Activated CD8-positive, alpha-beta T cell treated with anti-CD3 and anti-CD28 coated beads, Interleukin-2, amount 10 ng/mL, durations not matched to agents 7 days and 5 days (primary cell): ENCODE results near the gene SRP9. TPM values are rescaled to one million over a fixed set of nuclear protein-coding genes. Genes with fewer than 3 reads are reported as not detected.
A peak's percentile ranks its signal among the peaks of the same experiment; 100 is the strongest.

Source experiments
- ATAC-seq: fragments of 150-1000 bp; cut with Tn5 transposase; one replicate; pipeline ENCODE4 v1.10.0; 2021; ENCODE audit warnings: moderate library complexity
- CTCF ChIA-PET: fragments of 350-600 bp; sonication (Branson Sonifier 250); formaldehyde crosslinking; loops from one replicate; lab custom pipeline; 2021; ENCODE audit warnings: antibody characterized with exemption; lab: Charles Lee
- POLR2A ChIA-PET: fragments of 350-600 bp; sonication (Branson Sonifier 250); formaldehyde crosslinking; loops from one replicate; lab custom pipeline; 2021; ENCODE audit warnings: antibody characterized with exemption; lab: Charles Lee
- DNase-seq: peaks from one replicate; pipeline ENCODE4 v3.0.0-alpha.2; 2020
- H3K27ac Mint-ChIP-seq: one replicate; pipeline ENCODE4 v1.8.0; 2021; ENCODE audit warnings: mild to moderate bottlenecking, mixed read lengths
- H3K27me3 Mint-ChIP-seq: one replicate; pipeline ENCODE4 v1.8.0; 2021; ENCODE audit warnings: low read depth, mixed read lengths
- H3K36me3 Mint-ChIP-seq: one replicate; pipeline ENCODE4 v1.8.0; 2021; ENCODE audit warnings: low read depth, mixed read lengths
- H3K4me1 Mint-ChIP-seq: one replicate; pipeline ENCODE4 v1.8.0; 2021; ENCODE audit warnings: low read depth, mixed read lengths
- H3K4me3 Mint-ChIP-seq: one replicate; pipeline ENCODE4 v1.8.0; 2021; ENCODE audit warnings: mild to moderate bottlenecking, mixed read lengths
- H3K9me3 Mint-ChIP-seq: one replicate; pipeline ENCODE4 v1.8.0; 2022; ENCODE audit warnings: mixed read lengths; ENCODE audit not compliant: insufficient read depth
- total RNA-seq, 2 experiments: library from RNA; stranded (reverse); gene quantifications; one replicate each; pipeline ENCODE4 v1.2.3, GENCODE V29; 2021

The SRP9 gene
- 100 to 1,000 TPM; 240 to 247 TPM for total RNA-seq

GRCh38 chr1:225777583-225778336 lies at the start of gene SRP9:
Gene SRP9 (plus strand): TSS chr1:225777826. CDS start chr1:225777941, 115 bp downstream.
- H3K27ac Mint-ChIP-seq = no peak within 1 kb of the TSS
- CTCF ChIA-PET = interaction anchor here (0.6 to 4.9 kb wide), 38 partner anchors 9 to 377 kb away, joined by 3 to 43 read pairs (median 4); partner anchors contain the start of genes EPHX1, LBR, PYCR2 and TMEM63A

GRCh38 chr1:225731491-225731890 lies 46.1 kb upstream of the SRP9 start:
- no peak for ATAC-seq
- H3K27ac Mint-ChIP-seq = no peak overlapping the region
- H3K9me3 Mint-ChIP-seq = no peaks in the 10 kb centered on the region
- H3K4me1 Mint-ChIP-seq = no peaks in the 10 kb centered on the region
- H3K4me3 Mint-ChIP-seq = no peak overlapping the region
- ChIA-PET POLR2A (no interaction called here), CTCF (no interaction called here)
- H3K27me3 Mint-ChIP-seq = no peaks in the 10 kb centered on the region
- DNase-seq = no peak
- H3K36me3 Mint-ChIP-seq = no peaks in the 10 kb centered on the region

More at GRCh38 chr1:225777583-225778336, at the start of gene SRP9:
- no peaks in the 10 kb centered on the region for H3K27me3 Mint-ChIP-seq
- peaks cover 27% of the 10 kb centered on the region for H3K4me1 Mint-ChIP-seq
- DNase-seq (peak; percentile 99), ATAC-seq (peak; percentile 99)
- no peaks in the 10 kb centered on the region for H3K9me3 Mint-ChIP-seq
- POLR2A ChIA-PET = interaction anchor here (0.6 to 4.0 kb wide), 45 partner anchors 8 to 628 kb away, joined by 3 to 50 read pairs (median 4); partner anchors contain the start of genes EPHX1, H3-3A, LBR and LIN9
- peaks cover 25% of the 10 kb centered on the region for H3K36me3 Mint-ChIP-seq
- no peak within 1 kb of the TSS for H3K4me3 Mint-ChIP-seq

GRCh38 chr1:225733254-225733653 lies 44.4 kb upstream of the SRP9 start:
- no peaks in the 10 kb centered on the region for H3K4me1 Mint-ChIP-seq
- no peaks in the 10 kb centered on the region for H3K9me3 Mint-ChIP-seq
- CTCF ChIA-PET = no interaction called here

GRCh38 chr1:225735252-225736149 lies 42.1 kb upstream of the SRP9 start:
- POLR2A ChIA-PET = interaction anchor here (0.7 to 0.8 kb wide), 2 partner anchors 12 to 42 kb away, joined by 3 read pairs; partner anchors contain the start of gene SRP9

More at GRCh38 chr1:225733254-225733653, 44.4 kb upstream of the SRP9 start:
- H3K27me3 Mint-ChIP-seq = no peaks in the 10 kb centered on the region
- H3K27ac Mint-ChIP-seq = no peak overlapping the region
- DNase-seq (no peak), ATAC-seq (no peak)
- H3K4me3 Mint-ChIP-seq = no peak overlapping the region
- POLR2A ChIA-PET = no interaction called here
- no peaks in the 10 kb centered on the region for H3K36me3 Mint-ChIP-seq

GRCh38 chr1:225736437-225737098 lies 41.1 kb upstream of the SRP9 start:
- H3K4me3 Mint-ChIP-seq = no peak overlapping the region
- H3K9me3 Mint-ChIP-seq = no peaks in the 10 kb centered on the region
- ChIA-PET POLR2A (interaction anchor here (0.7 to 0.8 kb wide), 2 partner anchors 11 to 41 kb away, joined by 3 read pairs; partner anchors contain the start of gene SRP9), CTCF (interaction anchor here (1.2 kb wide), 1 partner anchor 41 kb away, joined by 5 read pairs; the partner anchor contains the start of gene SRP9)
- no peaks in the 10 kb centered on the region for H3K27me3 Mint-ChIP-seq
- no peak overlapping the region for H3K27ac Mint-ChIP-seq
- no peaks in the 10 kb centered on the region for H3K4me1 Mint-ChIP-seq
- DNase-seq = no peak
- no peaks in the 10 kb centered on the region for H3K36me3 Mint-ChIP-seq
- ATAC-seq = no peak

More at GRCh38 chr1:225735252-225736149, 42.1 kb upstream of the SRP9 start:
- Mint-ChIP-seq H3K27ac (no peak overlapping the region), H3K27me3 (no peaks in the 10 kb centered on the region), H3K9me3 (no peaks in the 10 kb centered on the region), H3K4me1 (no peaks in the 10 kb centered on the region), H3K4me3 (no peak overlapping the region), H3K36me3 (no peaks in the 10 kb centered on the region)
- no peak for DNase-seq
- CTCF ChIA-PET = no interaction called here
- no peak for ATAC-seq

GRCh38 chr1:225737161-225737560 lies 40.5 kb upstream of the SRP9 start:
- Mint-ChIP-seq H3K36me3 (no peaks in the 10 kb centered on the region), H3K9me3 (no peaks in the 10 kb centered on the region), H3K4me3 (no peak overlapping the region), H3K27ac (no peak overlapping the region), H3K4me1 (no peaks in the 10 kb centered on the region), H3K27me3 (no peaks in the 10 kb centered on the region)
- ChIA-PET CTCF (interaction anchor here (1.2 kb wide), 1 partner anchor 40 kb away, joined by 5 read pairs; the partner anchor contains the start of gene SRP9), POLR2A (no interaction called here)
- ATAC-seq (no peak), DNase-seq (no peak)

GRCh38 chr1:225737866-225738265 lies 39.8 kb upstream of the SRP9 start:
- CTCF ChIA-PET = no interaction called here
- H3K9me3 Mint-ChIP-seq = no peaks in the 10 kb centered on the region
- ATAC-seq (no peak), DNase-seq (no peak)
- no peak overlapping the region for H3K4me3 Mint-ChIP-seq
- H3K36me3 Mint-ChIP-seq = no peaks in the 10 kb centered on the region
- POLR2A ChIA-PET = no interaction called here
- no peaks in the 10 kb centered on the region for H3K27me3 Mint-ChIP-seq
- H3K4me1 Mint-ChIP-seq = no peaks in the 10 kb centered on the region
- no peak overlapping the region for H3K27ac Mint-ChIP-seq

- CTCF ChIA-PET = no interaction called here
These were observed 38.9 kb upstream of the SRP9 start for GRCh38 chr1:225738763-225739162.

GRCh38 chr1:225739542-225740107 lies 38.0 kb upstream of the SRP9 start:
- Mint-ChIP-seq H3K36me3 (no peaks in the 10 kb centered on the region), H3K9me3 (no peaks in the 10 kb centered on the region), H3K27me3 (no peaks in the 10 kb centered on the region), H3K27ac (no peak overlapping the region), H3K4me1 (no peaks in the 10 kb centered on the region), H3K4me3 (no peak overlapping the region)
- POLR2A ChIA-PET = interaction anchor here (0.7 kb wide), 1 partner anchor 12 kb away, joined by 3 read pairs; no protein-coding TSS in a partner anchor
- DNase-seq (no peak), ATAC-seq (no peak)
- CTCF ChIA-PET = no interaction called here

More at GRCh38 chr1:225738763-225739162, 38.9 kb upstream of the SRP9 start:
- ATAC-seq (no peak), DNase-seq (no peak)
- H3K9me3 Mint-ChIP-seq = no peaks in the 10 kb centered on the region
- H3K4me1 Mint-ChIP-seq = no peaks in the 10 kb centered on the region
- H3K27ac Mint-ChIP-seq = no peak overlapping the region
- POLR2A ChIA-PET = no interaction called here
- no peak overlapping the region for H3K4me3 Mint-ChIP-seq
- no peaks in the 10 kb centered on the region for H3K36me3 Mint-ChIP-seq
- no peaks in the 10 kb centered on the region for H3K27me3 Mint-ChIP-seq

- H3K9me3 Mint-ChIP-seq = no peaks in the 10 kb centered on the region
- H3K4me1 Mint-ChIP-seq = no peaks in the 10 kb centered on the region
- CTCF ChIA-PET = interaction anchor here (1.6 kb wide), 1 partner anchor 218 kb away, joined by 3 read pairs; no protein-coding TSS in a partner anchor
- DNase-seq (no peak), ATAC-seq (no peak)
- no peaks in the 10 kb centered on the region for H3K27me3 Mint-ChIP-seq
- H3K27ac Mint-ChIP-seq = no peak overlapping the region
- H3K36me3 Mint-ChIP-seq = no peaks in the 10 kb centered on the region
- POLR2A ChIA-PET = no interaction called here
- H3K4me3 Mint-ChIP-seq = no peak overlapping the region
These were observed 32.9 kb upstream of the SRP9 start for GRCh38 chr1:225744745-225745144.

GRCh38 chr1:225745273-225745672 lies 32.4 kb upstream of the SRP9 start:
- DNase-seq (no peak), ATAC-seq (no peak)
- Mint-ChIP-seq H3K36me3 (no peaks in the 10 kb centered on the region), H3K27me3 (no peaks in the 10 kb centered on the region), H3K4me1 (no peaks in the 10 kb centered on the region), H3K9me3 (no peaks in the 10 kb centered on the region), H3K4me3 (no peak overlapping the region), H3K27ac (no peak overlapping the region)
- ChIA-PET CTCF (interaction anchor here (1.6 kb wide), 1 partner anchor 218 kb away, joined by 3 read pairs; no protein-coding TSS in a partner anchor), POLR2A (no interaction called here)
